Breast epithelium (tissue), 3 donors: ENCODE measurements around the gene CST3.

ENCODE experiments used
- POLR2A ChIP-seq: fragments of 450-650 bp; IDR thresholded peaks from one replicate; pipeline ENCODE4 v1.6.1; 2016; ENCODE audit warnings: antibody characterized with exemption, mild to moderate bottlenecking, moderate library complexity
- POLR2AphosphoS5 ChIP-seq, 3 donors: sonication (generic); formaldehyde crosslinking; IDR thresholded peaks; one replicate each; pipeline ENCODE4 v1.6.1; 2017; ENCODE audit warnings: antibody characterized with exemption in 3 of 3
- TF ChIP-seq, protein P1 (sequence below), 3 donors: fragments of 450-650 bp; IDR thresholded peaks; one replicate each; pipeline ENCODE4 v1.5.1; 2016 to 2017; ENCODE audit warnings: antibody characterized with exemption in 3 of 3, mild to moderate bottlenecking in 3 of 3, moderate library complexity in 3 of 3

DNA sequence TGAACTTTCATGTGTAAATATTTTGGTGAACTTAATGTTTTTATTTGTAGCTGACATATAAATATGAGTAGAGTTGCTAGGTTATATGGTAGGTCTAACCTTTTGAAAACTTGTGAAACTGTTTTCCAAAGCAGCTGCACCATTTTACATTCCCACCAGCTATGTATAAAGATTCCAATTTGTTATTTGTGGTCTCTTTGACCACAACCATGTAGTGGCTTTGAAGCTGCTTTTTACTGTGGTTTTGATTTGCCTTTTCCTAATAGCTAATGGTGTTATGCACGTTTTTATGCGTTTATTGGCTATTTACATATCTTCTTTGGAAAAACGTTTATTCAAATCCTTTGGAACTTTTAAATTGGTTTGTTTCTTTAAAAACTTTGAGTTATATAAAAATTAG, 10.3 kb downstream of the CST3 start:
- TF ChIP-seq, protein P1, sequence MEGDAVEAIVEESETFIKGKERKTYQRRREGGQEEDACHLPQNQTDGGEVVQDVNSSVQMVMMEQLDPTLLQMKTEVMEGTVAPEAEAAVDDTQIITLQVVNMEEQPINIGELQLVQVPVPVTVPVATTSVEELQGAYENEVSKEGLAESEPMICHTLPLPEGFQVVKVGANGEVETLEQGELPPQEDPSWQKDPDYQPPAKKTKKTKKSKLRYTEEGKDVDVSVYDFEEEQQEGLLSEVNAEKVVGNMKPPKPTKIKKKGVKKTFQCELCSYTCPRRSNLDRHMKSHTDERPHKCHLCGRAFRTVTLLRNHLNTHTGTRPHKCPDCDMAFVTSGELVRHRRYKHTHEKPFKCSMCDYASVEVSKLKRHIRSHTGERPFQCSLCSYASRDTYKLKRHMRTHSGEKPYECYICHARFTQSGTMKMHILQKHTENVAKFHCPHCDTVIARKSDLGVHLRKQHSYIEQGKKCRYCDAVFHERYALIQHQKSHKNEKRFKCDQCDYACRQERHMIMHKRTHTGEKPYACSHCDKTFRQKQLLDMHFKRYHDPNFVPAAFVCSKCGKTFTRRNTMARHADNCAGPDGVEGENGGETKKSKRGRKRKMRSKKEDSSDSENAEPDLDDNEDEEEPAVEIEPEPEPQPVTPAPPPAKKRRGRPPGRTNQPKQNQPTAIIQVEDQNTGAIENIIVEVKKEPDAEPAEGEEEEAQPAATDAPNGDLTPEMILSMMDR (IDR thresholded peaks at IDR 0.05): no peak
- TF ChIP-seq POLR2A (no peak), POLR2AphosphoS5 (IDR thresholded peaks at IDR 0.05) (no peak)
